ENCODE measurements around the gene CDH7.

DNA sequence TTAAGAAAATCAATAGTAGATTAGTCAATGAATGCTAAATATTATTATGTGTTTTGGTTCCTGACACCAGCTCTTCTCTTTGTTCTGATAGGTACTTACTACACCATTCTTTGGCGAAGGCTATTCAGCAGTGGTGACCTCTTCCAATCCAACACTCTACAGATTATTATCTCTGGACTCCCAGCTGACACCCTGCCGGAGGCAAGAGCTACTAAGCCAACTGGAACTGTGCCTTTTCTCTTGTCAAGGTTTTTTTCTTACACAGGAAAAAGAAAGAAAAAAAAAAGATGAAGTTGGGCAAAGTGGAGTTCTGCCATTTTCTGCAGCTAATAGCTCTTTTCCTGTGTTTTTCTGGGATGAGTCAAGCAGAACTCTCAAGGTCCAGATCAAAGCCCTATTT, 11.7 kb downstream of the CDH7 start:
- TF ChIP-seq CEBPB (IDR thresholded peaks at IDR 0.05) (no peak), RAD21 (IDR thresholded peaks at IDR 0.05; ENCODE audit: low read depth) (no peak), EGR1 (IDR thresholded peaks at IDR 0.05) (no peak)
- TF ChIP-seq, protein P1, sequence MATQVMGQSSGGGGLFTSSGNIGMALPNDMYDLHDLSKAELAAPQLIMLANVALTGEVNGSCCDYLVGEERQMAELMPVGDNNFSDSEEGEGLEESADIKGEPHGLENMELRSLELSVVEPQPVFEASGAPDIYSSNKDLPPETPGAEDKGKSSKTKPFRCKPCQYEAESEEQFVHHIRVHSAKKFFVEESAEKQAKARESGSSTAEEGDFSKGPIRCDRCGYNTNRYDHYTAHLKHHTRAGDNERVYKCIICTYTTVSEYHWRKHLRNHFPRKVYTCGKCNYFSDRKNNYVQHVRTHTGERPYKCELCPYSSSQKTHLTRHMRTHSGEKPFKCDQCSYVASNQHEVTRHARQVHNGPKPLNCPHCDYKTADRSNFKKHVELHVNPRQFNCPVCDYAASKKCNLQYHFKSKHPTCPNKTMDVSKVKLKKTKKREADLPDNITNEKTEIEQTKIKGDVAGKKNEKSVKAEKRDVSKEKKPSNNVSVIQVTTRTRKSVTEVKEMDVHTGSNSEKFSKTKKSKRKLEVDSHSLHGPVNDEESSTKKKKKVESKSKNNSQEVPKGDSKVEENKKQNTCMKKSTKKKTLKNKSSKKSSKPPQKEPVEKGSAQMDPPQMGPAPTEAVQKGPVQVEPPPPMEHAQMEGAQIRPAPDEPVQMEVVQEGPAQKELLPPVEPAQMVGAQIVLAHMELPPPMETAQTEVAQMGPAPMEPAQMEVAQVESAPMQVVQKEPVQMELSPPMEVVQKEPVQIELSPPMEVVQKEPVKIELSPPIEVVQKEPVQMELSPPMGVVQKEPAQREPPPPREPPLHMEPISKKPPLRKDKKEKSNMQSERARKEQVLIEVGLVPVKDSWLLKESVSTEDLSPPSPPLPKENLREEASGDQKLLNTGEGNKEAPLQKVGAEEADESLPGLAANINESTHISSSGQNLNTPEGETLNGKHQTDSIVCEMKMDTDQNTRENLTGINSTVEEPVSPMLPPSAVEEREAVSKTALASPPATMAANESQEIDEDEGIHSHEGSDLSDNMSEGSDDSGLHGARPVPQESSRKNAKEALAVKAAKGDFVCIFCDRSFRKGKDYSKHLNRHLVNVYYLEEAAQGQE (IDR thresholded peaks at IDR 0.05; ENCODE audit: low read depth): no peak
- TF ChIP-seq, protein P2, sequence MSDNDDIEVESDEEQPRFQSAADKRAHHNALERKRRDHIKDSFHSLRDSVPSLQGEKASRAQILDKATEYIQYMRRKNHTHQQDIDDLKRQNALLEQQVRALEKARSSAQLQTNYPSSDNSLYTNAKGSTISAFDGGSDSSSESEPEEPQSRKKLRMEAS (IDR thresholded peaks at IDR 0.05): no peak

Data from Ishikawa (cell line).